Breast epithelium (tissue), 3 donors: ENCODE measurements around the gene SH3BP5.

ENCODE experiments used
- CTCF ChIP-seq, 3 donors: fragments of 450-650 bp; IDR thresholded peaks; one replicate each; pipeline ENCODE4 v1.5.1; 2016 to 2017; ENCODE audit warnings: antibody characterized with exemption in 3 of 3, mild to moderate bottlenecking in 3 of 3, moderate library complexity in 3 of 3
- POLR2A ChIP-seq: fragments of 450-650 bp; IDR thresholded peaks from one replicate; pipeline ENCODE4 v1.6.1; 2016; ENCODE audit warnings: antibody characterized with exemption, mild to moderate bottlenecking, moderate library complexity
- POLR2AphosphoS5 ChIP-seq, 3 donors: sonication (generic); formaldehyde crosslinking; IDR thresholded peaks; one replicate each; pipeline ENCODE4 v1.6.1; 2017; ENCODE audit warnings: antibody characterized with exemption in 3 of 3

GRCh38 chr3:15294929-15295328 lies 37.5 kb downstream of the SH3BP5 start:
- TF ChIP-seq CTCF (IDR thresholded peaks at IDR 0.05): no peak
- TF ChIP-seq POLR2A: no peak
- no peak for TF ChIP-seq POLR2AphosphoS5 (IDR thresholded peaks at IDR 0.05)
